KMS-11 (cell line): Measurements from ENCODE around the gene YBX3.

Experiments used
- H2AFZ ChIP-seq: fragments of 200-600 bp; sonication (generic); 2 replicates; pipeline ENCODE4 v1.6.1; 2016; ENCODE audit warnings: antibody characterized with exemption, mixed run types, low read depth
- H3K27ac ChIP-seq: fragments of 200-600 bp; sonication (generic); 2 replicates; pipeline ENCODE4 v1.6.1; 2016; ENCODE audit warnings: mild to moderate bottlenecking, mixed run types
- H3K27me3 ChIP-seq: fragments of 200-600 bp; sonication (generic); 2 replicates; pipeline ENCODE4 v1.6.1; 2017; ENCODE audit warnings: mild to moderate bottlenecking, low read depth, mixed run types, moderate library complexity; ENCODE audit not compliant: insufficient read depth
- H3K36me3 ChIP-seq: fragments of 200-600 bp; sonication (generic); 2 replicates; pipeline ENCODE4 v1.6.1; 2017; ENCODE audit warnings: mild to moderate bottlenecking, mixed run types; ENCODE audit not compliant: insufficient read depth
- H3K4me1 ChIP-seq: fragments of 200-600 bp; sonication (generic); 2 replicates; pipeline ENCODE4 v1.6.1; 2016; ENCODE audit warnings: mild to moderate bottlenecking, low read depth, mixed run types; ENCODE audit not compliant: poor library complexity, severe bottlenecking
- H3K4me2 ChIP-seq: fragments of 200-600 bp; sonication (generic); 2 replicates; pipeline ENCODE4 v1.7.0; 2016; ENCODE audit warnings: mild to moderate bottlenecking, mixed run types
- H3K4me3 ChIP-seq: fragments of 200-600 bp; sonication (generic); IDR thresholded peaks from 2 replicates; pipeline ENCODE4 v1.6.1; 2017; ENCODE audit warnings: low read depth, low read length, mixed read lengths; ENCODE audit not compliant: insufficient read depth
- H3K79me2 ChIP-seq: fragments of 200-600 bp; sonication (generic); 2 replicates; pipeline ENCODE4 v1.6.1; 2016; ENCODE audit warnings: low read depth, mixed run types; ENCODE audit not compliant: insufficient read depth
- H3K9ac ChIP-seq: fragments of 200-600 bp; sonication (generic); 2 replicates; pipeline ENCODE4 v1.6.1; 2016; ENCODE audit warnings: mild to moderate bottlenecking, mixed run types
- H4K20me1 ChIP-seq: fragments of 200-600 bp; sonication (generic); 2 replicates; pipeline ENCODE4 v1.6.1; 2016; ENCODE audit warnings: mild to moderate bottlenecking, mixed run types; ENCODE audit not compliant: insufficient read depth
- CTCF ChIP-seq: fragments of 200-600 bp; sonication (generic); conservative IDR thresholded peaks from 2 replicates; pipeline ENCODE4 v1.6.1; 2017; ENCODE audit warnings: low read depth, mild to moderate bottlenecking, antibody characterized with exemption, low read length, moderate library complexity, mixed read lengths

Gene YBX3

GRCh38 chr12:10664499-10664898, 58.6 kb downstream of the YBX3 start:
- Histone ChIP-seq H3K27ac (no peak overlapping the region), H3K9ac (no peak overlapping the region), H2AFZ (no peak overlapping the region), H3K27me3 (no peaks in the 10 kb centered on the region), H3K36me3 (no peaks in the 10 kb centered on the region), H3K4me3 (no peak overlapping the region), H3K4me2 (no peak overlapping the region), H3K79me2 (no peaks in the 10 kb centered on the region), H3K4me1 (no peaks in the 10 kb centered on the region), H4K20me1 (no peaks in the 10 kb centered on the region)
- no peak for TF ChIP-seq CTCF

- Histone ChIP-seq H4K20me1 (no peaks in the 10 kb centered on the region), H3K4me3 (no peak overlapping the region), H3K4me2 (no peak overlapping the region), H3K27me3 (no peaks in the 10 kb centered on the region), H2AFZ (no peak overlapping the region), H3K27ac (no peak overlapping the region), H3K79me2 (no peaks in the 10 kb centered on the region), H3K9ac (no peak overlapping the region), H3K4me1 (no peaks in the 10 kb centered on the region), H3K36me3 (no peaks in the 10 kb centered on the region)
- no peak for TF ChIP-seq CTCF
Observed at GRCh38 chr12:10663869-10664268, 59.3 kb downstream of the YBX3 start.

GRCh38 chr12:10661338-10661737, 61.8 kb downstream of the YBX3 start:
- Histone ChIP-seq H3K27ac (no peak overlapping the region), H3K79me2 (no peaks in the 10 kb centered on the region), H3K4me2 (no peak overlapping the region), H3K27me3 (no peaks in the 10 kb centered on the region), H4K20me1 (no peaks in the 10 kb centered on the region), H3K4me3 (no peak overlapping the region), H3K4me1 (no peaks in the 10 kb centered on the region), H2AFZ (no peak overlapping the region), H3K36me3 (no peaks in the 10 kb centered on the region), H3K9ac (no peak overlapping the region)
- no peak for TF ChIP-seq CTCF

- Histone ChIP-seq H3K4me2 (no peak overlapping the region), H3K27ac (no peak overlapping the region), H3K36me3 (no peaks in the 10 kb centered on the region), H3K9ac (no peak overlapping the region), H2AFZ (no peak overlapping the region), H3K4me1 (no peaks in the 10 kb centered on the region), H3K79me2 (no peaks in the 10 kb centered on the region), H3K27me3 (no peaks in the 10 kb centered on the region), H4K20me1 (no peaks in the 10 kb centered on the region), H3K4me3 (no peak overlapping the region)
- no peak for TF ChIP-seq CTCF
Observed at GRCh38 chr12:10654003-10654402, 69.1 kb downstream of the YBX3 start.

- TF ChIP-seq CTCF: no peak
- no peak overlapping the region for H3K27ac ChIP-seq
- H3K27me3 ChIP-seq: no peaks in the 10 kb centered on the region
- H3K4me1 ChIP-seq: no peaks in the 10 kb centered on the region
- H3K4me3 ChIP-seq: no peak overlapping the region
- H3K36me3 ChIP-seq: no peaks in the 10 kb centered on the region
- H3K4me2 ChIP-seq: no peak overlapping the region
- H2AFZ ChIP-seq: no peak overlapping the region
- no peaks in the 10 kb centered on the region for H3K79me2 ChIP-seq
- no peak overlapping the region for H3K9ac ChIP-seq
- H4K20me1 ChIP-seq: no peaks in the 10 kb centered on the region
Observed at GRCh38 chr12:10652192-10652591, 70.9 kb downstream of the YBX3 start.
